Nephron (organoid): ENCODE measurements around the gene PALM3.

Experiments used
- H3K27ac Mint-ChIP-seq, 3 experiments: 2 replicates each; pipeline ENCODE4 v1.8.0; 2020; ENCODE audit warnings: mixed read lengths in 3 of 3, mild to moderate bottlenecking in 2 of 3, moderate library complexity in 1 of 3
- H3K27me3 Mint-ChIP-seq: 2 replicates; pipeline ENCODE4 v1.8.0; 2021; ENCODE audit warnings: low read depth, mild to moderate bottlenecking, moderate library complexity, mixed read lengths
- H3K36me3 Mint-ChIP-seq: 2 replicates; pipeline ENCODE4 v1.8.0; 2020; ENCODE audit warnings: low read depth, mixed read lengths
- H3K4me1 Mint-ChIP-seq: 2 replicates; pipeline ENCODE4 v1.8.0; 2020; ENCODE audit warnings: mixed read lengths
- H3K4me3 Mint-ChIP-seq, 3 experiments: 2 replicates each; pipeline ENCODE4 v1.8.0; 2020; ENCODE audit warnings: mild to moderate bottlenecking in 3 of 3, mixed read lengths in 3 of 3, moderate library complexity in 2 of 3
- H3K9me3 Mint-ChIP-seq: 2 replicates; pipeline ENCODE4 v1.8.0; 2020; ENCODE audit warnings: mixed read lengths
- CTCF ChIP-seq, 3 experiments: fragments of 200-600 bp; sonication (generic); IDR thresholded peaks; one replicate each; pipeline ENCODE4 v1.5.0; 2021; ENCODE audit warnings: antibody characterized with exemption in 3 of 3; ENCODE audit not compliant: unreplicated experiment in 3 of 3

PALM3 gene

DNA sequence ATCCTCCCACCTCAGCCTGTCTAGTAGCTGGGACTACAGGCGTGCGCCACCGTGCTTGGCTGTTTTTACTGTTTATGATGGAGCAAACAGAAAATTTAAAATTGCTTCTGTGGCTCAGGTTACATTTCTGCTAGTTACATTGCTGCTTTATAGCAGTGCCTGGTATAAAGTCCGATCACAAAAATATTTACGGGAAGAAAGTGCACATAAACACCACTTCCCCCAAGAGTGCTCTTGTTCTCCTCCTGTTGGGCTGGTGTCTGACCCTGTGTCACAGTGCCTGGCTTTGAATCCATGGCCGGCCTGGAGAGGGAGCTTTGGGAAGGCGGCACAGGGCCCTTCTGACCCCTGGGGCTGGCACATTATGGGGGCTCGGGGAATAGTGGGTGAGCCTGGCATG, 43.8 kb upstream of the PALM3 start:
- no peak overlapping the region for H3K4me3 Mint-ChIP-seq
- H3K27ac Mint-ChIP-seq: no peak overlapping the region
- no peak for TF ChIP-seq CTCF (IDR thresholded peaks at IDR 0.05; ENCODE audit: unreplicated experiment in 3 of 3)
- H3K9me3 Mint-ChIP-seq: no peaks in the 10 kb centered on the region
- H3K36me3 Mint-ChIP-seq: peaks cover 38% of the 10 kb centered on the region
- H3K27me3 Mint-ChIP-seq: no peaks in the 10 kb centered on the region
- H3K4me1 Mint-ChIP-seq: peaks cover 7% of the 10 kb centered on the region

GRCh38 chr19:14103310-14103709, 41.4 kb upstream of the PALM3 start:
- H3K36me3 Mint-ChIP-seq: peaks cover 39% of the 10 kb centered on the region
- no peaks in the 10 kb centered on the region for H3K27me3 Mint-ChIP-seq
- no peak overlapping the region for H3K4me3 Mint-ChIP-seq
- TF ChIP-seq CTCF (IDR thresholded peaks at IDR 0.05; ENCODE audit: unreplicated experiment in 3 of 3): no peak
- H3K9me3 Mint-ChIP-seq: no peaks in the 10 kb centered on the region
- H3K27ac Mint-ChIP-seq: no peak overlapping the region
- peaks cover 7% of the 10 kb centered on the region for H3K4me1 Mint-ChIP-seq

GRCh38 chr19:14102756-14103155, 40.9 kb upstream of the PALM3 start:
- peaks cover 3% of the 10 kb centered on the region for H3K4me1 Mint-ChIP-seq
- H3K4me3 Mint-ChIP-seq: no peak overlapping the region

GRCh38 chr19:14102102-14102696, 40.3 kb upstream of the PALM3 start:
- H3K9me3 Mint-ChIP-seq: no peaks in the 10 kb centered on the region
- H3K4me1 Mint-ChIP-seq: peaks cover 2% of the 10 kb centered on the region
- H3K27me3 Mint-ChIP-seq: no peaks in the 10 kb centered on the region
- H3K36me3 Mint-ChIP-seq: peaks cover 43% of the 10 kb centered on the region
- H3K4me3 Mint-ChIP-seq: no peak overlapping the region
- no peak overlapping the region for H3K27ac Mint-ChIP-seq
- TF ChIP-seq CTCF (IDR thresholded peaks at IDR 0.05; ENCODE audit: unreplicated experiment in 3 of 3): no peak

More at GRCh38 chr19:14102756-14103155, 40.9 kb upstream of the PALM3 start:
- no peak for TF ChIP-seq CTCF (IDR thresholded peaks at IDR 0.05; ENCODE audit: unreplicated experiment in 3 of 3)
- Mint-ChIP-seq H3K27me3 (no peaks in the 10 kb centered on the region), H3K36me3 (peaks cover 40% of the 10 kb centered on the region), H3K9me3 (no peaks in the 10 kb centered on the region), H3K27ac (no peak overlapping the region)

GRCh38 chr19:14101003-14101545, 39.2 kb upstream of the PALM3 start:
- TF ChIP-seq CTCF (IDR thresholded peaks at IDR 0.05; ENCODE audit: unreplicated experiment in 3 of 3): no peak
- Mint-ChIP-seq H3K4me1 (no peaks in the 10 kb centered on the region), H3K27ac (no peak overlapping the region), H3K27me3 (no peaks in the 10 kb centered on the region), H3K36me3 (peaks cover 45% of the 10 kb centered on the region), H3K4me3 (no peak overlapping the region), H3K9me3 (no peaks in the 10 kb centered on the region)

DNA sequence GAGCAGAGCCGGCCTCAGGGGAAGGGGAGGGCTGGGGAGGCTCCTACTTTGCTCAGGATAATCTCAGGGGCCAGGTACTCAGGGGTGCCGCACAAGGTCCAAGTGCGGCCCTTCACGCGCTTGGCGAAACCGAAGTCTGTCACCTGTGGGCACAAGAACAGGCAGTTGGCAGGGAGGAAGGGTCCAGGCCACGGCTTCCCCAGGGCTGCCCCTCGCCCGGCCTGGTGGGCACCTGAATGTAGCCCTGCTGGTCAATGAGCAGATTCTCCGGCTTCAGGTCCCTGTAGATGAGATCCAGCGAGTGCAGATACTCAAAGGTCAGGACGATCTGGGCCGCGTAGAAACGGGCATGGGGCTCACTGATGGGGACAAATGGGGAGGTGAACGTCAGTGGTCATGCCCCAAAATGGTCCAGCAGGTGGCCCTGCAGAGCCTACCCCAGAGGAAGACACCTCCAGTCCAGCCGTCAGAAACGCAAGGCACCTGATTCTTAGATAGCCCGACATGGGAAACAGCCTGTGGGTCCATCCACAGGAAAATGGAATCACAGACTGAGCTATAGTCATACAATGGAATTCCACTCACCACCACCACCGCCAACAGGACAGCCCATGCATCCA, 35.8 kb upstream of the PALM3 start:
- H3K9me3 Mint-ChIP-seq: peaks cover 11% of the 10 kb centered on the region
- no peaks in the 10 kb centered on the region for H3K4me1 Mint-ChIP-seq
- H3K27ac Mint-ChIP-seq: no peak overlapping the region
- no peak for TF ChIP-seq CTCF (IDR thresholded peaks at IDR 0.05; ENCODE audit: unreplicated experiment in 3 of 3)
- H3K4me3 Mint-ChIP-seq: no peak overlapping the region
- H3K36me3 Mint-ChIP-seq: peaks cover 49% of the 10 kb centered on the region
- H3K27me3 Mint-ChIP-seq: no peaks in the 10 kb centered on the region
